Measurements from ENCODE around the gene ZNF644.
A peak's percentile ranks its signal among the peaks of the same experiment; 100 is the strongest.
"Not testable (repeated sequence)": the region's sequence is repeated elsewhere in the genome, so short reads cannot be mapped to it uniquely, and the experiment has no call there.

ZNF644 gene

DNA sequence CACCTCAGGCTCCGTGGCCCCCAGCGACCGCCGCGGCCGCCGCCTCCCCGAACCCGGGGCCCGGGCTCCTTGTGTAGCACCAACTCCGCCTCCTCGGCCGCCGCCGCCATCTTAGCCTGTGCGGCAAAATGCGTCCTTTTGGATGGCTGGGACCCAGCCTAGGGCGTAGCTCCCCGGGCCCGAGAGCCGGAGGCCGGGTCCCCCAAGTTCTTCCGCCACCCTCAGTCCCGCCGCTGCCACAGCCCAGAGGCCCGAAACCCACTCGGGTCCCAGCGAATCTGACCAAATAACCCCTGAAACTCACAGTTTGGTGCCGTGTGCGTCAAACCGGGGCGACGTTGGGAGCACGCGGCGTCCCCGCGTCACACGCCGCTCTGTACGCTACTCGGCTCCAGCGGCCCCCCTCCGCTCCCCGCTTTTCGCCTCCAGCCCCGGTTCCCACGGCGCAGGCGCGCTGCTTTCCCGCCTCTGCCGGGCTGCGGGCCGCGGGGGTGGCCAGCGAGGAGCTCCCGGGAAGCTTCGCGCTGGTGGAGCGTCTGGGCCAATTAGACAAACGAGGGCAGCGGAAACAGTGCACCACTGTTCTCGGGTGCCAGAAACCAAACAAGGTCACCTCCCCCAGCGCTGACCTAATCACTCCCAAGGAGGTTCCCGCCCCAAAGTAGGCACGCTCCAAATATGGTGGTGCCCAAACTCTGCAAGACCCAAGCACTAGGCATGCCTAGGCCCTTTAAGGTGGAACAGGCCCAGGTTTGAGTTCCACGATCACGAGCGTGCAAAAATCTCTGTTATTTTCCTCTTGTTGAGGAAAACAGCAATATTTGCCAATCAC, at the start of gene ZNF644:
Gene ZNF644, minus strand, starts transcription at position 350 of the 832 bp plus-strand sequence. CDS start 39,682 bp downstream, outside the sequence.
- no peaks in the 10 kb centered on the region for H3K9me3 Mint-ChIP-seq
- H3K4me3 Mint-ChIP-seq: peak within 1 kb of the TSS; percentile 97
- peaks cover 44% of the 10 kb centered on the region for H3K36me3 Mint-ChIP-seq (ENCODE audit: low read depth)
- peak; percentile 93 for DNase-seq
- H3K27ac Mint-ChIP-seq: peak within 1 kb of the TSS; percentile 100
- H3K27me3 Mint-ChIP-seq: no peaks in the 10 kb centered on the region
- H3K4me1 Mint-ChIP-seq (ENCODE audit: low read depth): peaks cover 64% of the 10 kb centered on the region

GRCh38 chr1:91070298-91070697, 48.5 kb upstream of the ZNF644 start:
- H3K36me3 Mint-ChIP-seq (ENCODE audit: low read depth): no peaks in the 10 kb centered on the region
- H3K4me1 Mint-ChIP-seq (ENCODE audit: low read depth): no peaks in the 10 kb centered on the region
- H3K27ac Mint-ChIP-seq: no peak overlapping the region
- H3K9me3 Mint-ChIP-seq: no peaks in the 10 kb centered on the region
- H3K4me3 Mint-ChIP-seq: no peak overlapping the region
- no peak for DNase-seq
- H3K27me3 Mint-ChIP-seq: peaks cover 9% of the 10 kb centered on the region

GRCh38 chr1:91066538-91066937, 44.7 kb upstream of the ZNF644 start:
- Mint-ChIP-seq H3K36me3 (ENCODE audit: low read depth) (no peaks in the 10 kb centered on the region), H3K4me1 (ENCODE audit: low read depth) (no peaks in the 10 kb centered on the region), H3K27me3 (peaks cover 16% of the 10 kb centered on the region), H3K4me3 (no peak overlapping the region), H3K27ac (no peak overlapping the region), H3K9me3 (no peaks in the 10 kb centered on the region)
- DNase-seq: no peak

- DNase-seq: no peak
- H3K27me3 Mint-ChIP-seq: peaks cover 16% of the 10 kb centered on the region
- no peaks in the 10 kb centered on the region for H3K9me3 Mint-ChIP-seq
- no peaks in the 10 kb centered on the region for H3K4me1 Mint-ChIP-seq (ENCODE audit: low read depth)
- H3K27ac Mint-ChIP-seq: no peak overlapping the region
- H3K4me3 Mint-ChIP-seq: no peak overlapping the region
- H3K36me3 Mint-ChIP-seq (ENCODE audit: low read depth): no peaks in the 10 kb centered on the region
Measured at GRCh38 chr1:91065337-91065736, 43.5 kb upstream of the ZNF644 start.

- H3K9me3 Mint-ChIP-seq; H3K4me3 Mint-ChIP-seq; H3K36me3 Mint-ChIP-seq (ENCODE audit: low read depth); DNase-seq; H3K27ac Mint-ChIP-seq; H3K4me1 Mint-ChIP-seq (ENCODE audit: low read depth): not testable (repeated sequence)
- peaks cover 24% of the 10 kb centered on the region for H3K27me3 Mint-ChIP-seq
Measured at GRCh38 chr1:91063403-91063802, 41.6 kb upstream of the ZNF644 start.

DNA sequence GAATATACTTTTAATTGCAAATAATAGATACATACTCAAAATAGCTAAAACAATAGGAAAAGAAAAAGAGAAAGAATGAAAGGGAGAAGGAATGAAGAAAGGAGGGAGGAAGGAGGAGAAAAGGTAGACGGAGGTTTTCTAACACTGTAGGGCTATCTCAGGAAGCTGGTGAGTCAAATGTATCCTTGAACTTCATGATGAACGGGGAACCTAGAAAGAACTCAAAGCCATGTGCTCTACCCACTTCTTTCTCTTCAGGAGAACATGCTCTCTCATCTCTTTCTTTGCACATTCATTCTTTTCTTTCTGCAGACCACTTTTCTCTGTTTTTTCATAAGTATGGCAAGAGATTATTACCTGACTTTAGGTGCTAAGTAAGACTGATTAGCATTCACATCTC, 37.3 kb upstream of the ZNF644 start:
- Mint-ChIP-seq H3K9me3 (no peaks in the 10 kb centered on the region), H3K27ac (no peak overlapping the region), H3K36me3 (ENCODE audit: low read depth) (no peaks in the 10 kb centered on the region), H3K4me3 (no peak overlapping the region), H3K27me3 (peaks cover 13% of the 10 kb centered on the region), H3K4me1 (ENCODE audit: low read depth) (no peaks in the 10 kb centered on the region)
- DNase-seq: no peak

- Mint-ChIP-seq H3K4me1 (ENCODE audit: low read depth) (no peaks in the 10 kb centered on the region), H3K36me3 (ENCODE audit: low read depth) (no peaks in the 10 kb centered on the region), H3K27me3 (peaks cover 11% of the 10 kb centered on the region), H3K4me3 (no peak overlapping the region), H3K27ac (no peak overlapping the region), H3K9me3 (no peaks in the 10 kb centered on the region)
- no peak for DNase-seq
Measured at GRCh38 chr1:91057784-91058183, 35.9 kb upstream of the ZNF644 start.

DNA sequence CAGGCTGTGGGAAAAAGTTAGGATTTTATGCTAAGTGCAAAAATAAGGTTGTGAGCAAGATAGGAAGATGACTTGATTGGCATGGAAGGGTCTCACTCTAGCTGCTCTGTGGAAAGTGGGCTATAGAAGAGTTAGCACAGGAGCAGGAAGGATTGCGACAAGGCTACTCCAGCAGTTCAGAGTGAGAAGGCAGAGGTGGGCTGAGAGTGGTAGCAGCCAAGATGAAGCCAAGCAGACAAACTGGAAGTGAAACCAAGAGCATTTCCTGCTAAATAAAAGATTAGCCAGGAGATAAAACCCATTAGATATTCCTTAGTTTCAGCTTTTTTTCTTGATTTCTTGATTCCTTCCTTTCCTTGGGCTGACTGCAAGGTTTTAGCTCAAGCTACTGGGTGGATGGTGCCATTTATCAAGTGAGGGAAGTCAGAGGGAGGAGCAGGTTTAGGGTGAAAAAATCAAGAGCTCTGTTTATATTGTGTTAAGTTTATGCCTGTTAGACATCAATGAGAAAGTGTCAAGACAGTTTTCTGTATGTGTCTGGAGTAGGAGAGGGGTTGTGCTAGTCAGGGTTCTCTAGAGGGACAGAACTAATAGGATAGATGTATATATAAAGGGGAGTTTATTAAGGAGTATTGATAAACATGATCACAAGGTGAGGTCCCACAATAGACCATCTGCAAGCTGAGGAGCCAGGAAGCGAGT, 33.1 kb upstream of the ZNF644 start:
- Mint-ChIP-seq H3K27me3 (peaks cover 7% of the 10 kb centered on the region), H3K9me3 (no peaks in the 10 kb centered on the region), H3K36me3 (ENCODE audit: low read depth) (no peaks in the 10 kb centered on the region), H3K4me3 (no peak overlapping the region), H3K27ac (no peak overlapping the region), H3K4me1 (ENCODE audit: low read depth) (no peaks in the 10 kb centered on the region)
- no peak for DNase-seq

DNA sequence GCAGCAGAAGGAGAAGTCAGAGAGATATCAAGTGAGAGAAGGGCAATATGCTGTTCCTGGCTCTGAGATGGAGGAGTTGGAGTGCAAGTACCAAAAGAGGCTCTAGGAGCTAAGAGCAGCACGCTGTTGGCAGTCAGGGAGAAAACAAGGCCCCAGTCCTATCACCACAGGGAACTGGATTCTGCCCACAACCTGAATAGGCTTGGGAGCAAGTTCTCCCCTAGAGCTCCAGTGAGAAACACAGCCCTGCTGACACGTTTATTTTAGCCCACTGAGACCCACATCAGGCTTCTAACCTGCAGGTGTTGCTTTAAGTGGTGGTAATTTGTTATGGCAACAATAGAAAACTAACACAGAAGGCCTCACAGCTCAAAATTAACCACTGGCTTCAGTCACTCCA, 31.8 kb upstream of the ZNF644 start:
- H3K36me3 Mint-ChIP-seq (ENCODE audit: low read depth): no peaks in the 10 kb centered on the region
- no peak overlapping the region for H3K4me3 Mint-ChIP-seq
- H3K4me1 Mint-ChIP-seq (ENCODE audit: low read depth): no peaks in the 10 kb centered on the region
- DNase-seq: no peak
- H3K27me3 Mint-ChIP-seq: peaks cover 3% of the 10 kb centered on the region
- H3K9me3 Mint-ChIP-seq: no peaks in the 10 kb centered on the region
- no peak overlapping the region for H3K27ac Mint-ChIP-seq

- H3K4me3 Mint-ChIP-seq; H3K4me1 Mint-ChIP-seq (ENCODE audit: low read depth); H3K27ac Mint-ChIP-seq; DNase-seq; H3K36me3 Mint-ChIP-seq (ENCODE audit: low read depth); H3K9me3 Mint-ChIP-seq; H3K27me3 Mint-ChIP-seq: not testable (repeated sequence)
Measured at GRCh38 chr1:91049551-91049950, 27.7 kb upstream of the ZNF644 start.

GRCh38 chr1:91046766-91047165, 24.9 kb upstream of the ZNF644 start:
- no peak for DNase-seq
- Mint-ChIP-seq H3K27me3 (no peaks in the 10 kb centered on the region), H3K9me3 (peaks cover 2% of the 10 kb centered on the region), H3K4me1 (ENCODE audit: low read depth) (no peaks in the 10 kb centered on the region), H3K36me3 (ENCODE audit: low read depth) (no peaks in the 10 kb centered on the region), H3K4me3 (no peak overlapping the region), H3K27ac (no peak overlapping the region)

- no peak overlapping the region for H3K27ac Mint-ChIP-seq
- no peak overlapping the region for H3K4me3 Mint-ChIP-seq
- peaks cover 5% of the 10 kb centered on the region for H3K9me3 Mint-ChIP-seq
- H3K36me3 Mint-ChIP-seq (ENCODE audit: low read depth): no peaks in the 10 kb centered on the region
- DNase-seq: no peak
- no peaks in the 10 kb centered on the region for H3K4me1 Mint-ChIP-seq (ENCODE audit: low read depth)
- no peaks in the 10 kb centered on the region for H3K27me3 Mint-ChIP-seq
Measured at GRCh38 chr1:91045284-91045683, 23.4 kb upstream of the ZNF644 start.

GRCh38 chr1:91044776-91045175, 22.9 kb upstream of the ZNF644 start:
- H3K27ac Mint-ChIP-seq; H3K4me1 Mint-ChIP-seq (ENCODE audit: low read depth); H3K4me3 Mint-ChIP-seq; H3K27me3 Mint-ChIP-seq; H3K36me3 Mint-ChIP-seq (ENCODE audit: low read depth); DNase-seq; H3K9me3 Mint-ChIP-seq: not testable (repeated sequence)

DNA sequence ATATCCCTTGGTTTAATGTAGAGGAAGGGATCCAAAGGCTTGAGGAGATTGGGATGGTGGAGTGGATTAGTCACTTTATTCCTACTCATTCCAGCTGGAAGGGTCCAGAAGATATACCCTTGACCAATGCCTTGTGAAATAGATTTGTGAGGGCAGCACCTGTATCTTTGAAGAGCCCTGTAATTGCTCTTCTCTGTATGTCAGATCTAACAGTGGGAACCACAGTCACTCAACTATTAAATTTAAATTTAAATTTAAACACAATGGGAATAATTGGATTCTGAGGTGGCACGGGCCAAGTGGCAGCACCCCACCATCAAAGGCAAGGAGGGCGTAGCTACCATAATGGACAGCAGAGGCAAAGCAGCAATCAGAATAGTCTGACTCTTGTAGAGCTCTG, 20.5 kb upstream of the ZNF644 start:
- H3K27me3 Mint-ChIP-seq; H3K36me3 Mint-ChIP-seq (ENCODE audit: low read depth); H3K4me1 Mint-ChIP-seq (ENCODE audit: low read depth); H3K27ac Mint-ChIP-seq; H3K9me3 Mint-ChIP-seq; H3K4me3 Mint-ChIP-seq; DNase-seq: not testable (repeated sequence)

GRCh38 chr1:91038582-91038981, 16.7 kb upstream of the ZNF644 start:
- no peaks in the 10 kb centered on the region for H3K36me3 Mint-ChIP-seq (ENCODE audit: low read depth)
- H3K27me3 Mint-ChIP-seq: peaks cover 3% of the 10 kb centered on the region
- H3K27ac Mint-ChIP-seq: no peak overlapping the region
- no peak for DNase-seq
- no peak overlapping the region for H3K4me3 Mint-ChIP-seq
- H3K4me1 Mint-ChIP-seq (ENCODE audit: low read depth): no peaks in the 10 kb centered on the region
- peaks cover 5% of the 10 kb centered on the region for H3K9me3 Mint-ChIP-seq
